IMR-90 (cell line): ENCODE data around the gene LEMD1. TPM values are rescaled to one million over a fixed set of nuclear protein-coding genes. Genes with fewer than 3 reads are reported as not detected.

Experiments
- ATAC-seq: fragments of 200-7000 bp; cut with Tn5 transposase; 2 replicates; pipeline ENCODE4 v1.9.1; 2020; ENCODE audit warnings: low read depth, mild to moderate bottlenecking, moderate library complexity
- BruUV-seq: library from RNA; stranded (reverse); fragments of 400-500 nt; replicated peaks from 2 replicates; lab custom pipeline; 2021; lab: Mats Ljungman, UMichigan
- CTCF ChIA-PET: fragments of 300-600 bp; formaldehyde crosslinking; extraction: SDS; loops from one replicate; lab custom pipeline; 2021; ENCODE audit warnings: antibody characterized with exemption; lab: Yijun Ruan, JAX
- POLR2A ChIA-PET: fragments of 300-600 bp; sonication (Branson Sonifier 250); formaldehyde crosslinking; loops from one replicate; lab custom pipeline; 2022; ENCODE audit warnings: antibody characterized with exemption; ENCODE audit not compliant: unreplicated experiment; lab: Charles Lee
- DNase-seq: peaks from one replicate; pipeline ENCODE4 v3.0.0; 2013
- H2AFZ ChIP-seq: replicated peaks from 2 replicates; pipeline ENCODE3; 2013; ENCODE audit warnings: low read length, mild to moderate bottlenecking; ENCODE audit not compliant: poor library complexity
- H2AK5ac ChIP-seq: 2 replicates; pipeline ENCODE4 v1.6.1; 2013; ENCODE audit warnings: low read depth, low read length, inconsistent platforms
- H2AK9ac ChIP-seq: replicated peaks from 2 replicates; pipeline ENCODE3; 2013; ENCODE audit warnings: mild to moderate bottlenecking, low read depth, low read length, moderate library complexity; ENCODE audit not compliant: poor library complexity
- H2BK120ac ChIP-seq: 2 replicates; pipeline ENCODE4 v1.6.1; 2013; ENCODE audit warnings: low read depth, low read length, inconsistent platforms
- H2BK15ac ChIP-seq: 3 replicates; pipeline ENCODE4 v1.6.1; 2013; ENCODE audit warnings: low read depth, low read length, inconsistent platforms
- H2BK20ac ChIP-seq: 2 replicates; pipeline ENCODE4 v1.6.1; 2013; ENCODE audit warnings: low read depth, mild to moderate bottlenecking, inconsistent platforms, low read length, moderate library complexity
- H2BK5ac ChIP-seq: 2 replicates; pipeline ENCODE4 v1.6.1; 2013; ENCODE audit warnings: mild to moderate bottlenecking, low read depth, low read length, inconsistent platforms; ENCODE audit not compliant: poor library complexity, severe bottlenecking
- H3K14ac ChIP-seq: replicated peaks from 2 replicates; pipeline ENCODE4 v1.6.1; 2013; ENCODE audit warnings: low read depth, low read length, inconsistent platforms
- H3K18ac ChIP-seq: 2 replicates; pipeline ENCODE4 v1.6.1; 2013; ENCODE audit warnings: low read depth, low read length, control low read depth
- H3K23ac ChIP-seq: 2 replicates; pipeline ENCODE4 v1.6.1; 2013; ENCODE audit warnings: low read depth, low read length, inconsistent platforms
- H3K27ac ChIP-seq: 2 replicates; pipeline ENCODE4 v1.5.1; 2013; ENCODE audit warnings: mild to moderate bottlenecking, control low read depth, low read length; ENCODE audit not compliant: insufficient read depth
- H3K27me3 ChIP-seq: 2 replicates; pipeline ENCODE4 v1.6.1; 2013; ENCODE audit warnings: low read length; ENCODE audit not compliant: control insufficient read depth, insufficient read depth
- H3K36me3 ChIP-seq: 2 replicates; pipeline ENCODE4 v1.6.1; 2013; ENCODE audit warnings: low read length, mixed read lengths; ENCODE audit not compliant: control insufficient read depth, insufficient read depth
- H3K4ac ChIP-seq: 2 replicates; pipeline ENCODE4 v1.6.1; 2013; ENCODE audit warnings: low read depth, low read length, inconsistent platforms
- H3K4me1 ChIP-seq: 2 replicates; pipeline ENCODE4 v1.6.1; 2013; ENCODE audit warnings: low read length, mixed read lengths; ENCODE audit not compliant: control insufficient read depth, insufficient read depth
- H3K4me2 ChIP-seq: 2 replicates; pipeline ENCODE4 v1.6.1; 2013; ENCODE audit warnings: low read depth, mild to moderate bottlenecking, control low read depth, low read length, moderate library complexity
- H3K4me3 ChIP-seq: 2 replicates; pipeline ENCODE4 v1.5.1; 2013; ENCODE audit warnings: low read depth, mild to moderate bottlenecking, control low read depth, low read length, moderate library complexity; ENCODE audit not compliant: insufficient read depth
- H3K56ac ChIP-seq: 2 replicates; pipeline ENCODE4 v1.6.1; 2013; ENCODE audit warnings: low read length, inconsistent platforms; ENCODE audit not compliant: insufficient read depth; ENCODE audit errors: extremely low read depth
- H3K79me1 ChIP-seq, 2 experiments: 2 replicates each; pipeline ENCODE4 v1.6.1; 2013; ENCODE audit warnings: low read length in 2 of 2, inconsistent platforms in 1 of 2, low read depth in 1 of 2
- H3K9ac ChIP-seq: 2 replicates; pipeline ENCODE4 v1.6.1; 2013; ENCODE audit warnings: low read depth, low read length, control low read depth
- H3K9me1 ChIP-seq: 2 replicates; pipeline ENCODE4 v1.6.1; 2013; ENCODE audit warnings: low read length, inconsistent platforms; ENCODE audit not compliant: insufficient read depth
- H3K9me3 ChIP-seq: 2 replicates; pipeline ENCODE4 v1.6.1; 2013; ENCODE audit warnings: low read length; ENCODE audit not compliant: control insufficient read depth, insufficient read depth
- H4K20me1 ChIP-seq: 2 replicates; pipeline ENCODE4 v1.6.1; 2013; ENCODE audit warnings: low read length, inconsistent platforms; ENCODE audit not compliant: insufficient read depth
- H4K5ac ChIP-seq: 2 replicates; pipeline ENCODE4 v1.6.1; 2013; ENCODE audit warnings: mild to moderate bottlenecking, low read depth, low read length, control low read depth
- H4K8ac ChIP-seq, 2 experiments: 2 replicates each; pipeline ENCODE4 v1.6.1; 2013; ENCODE audit warnings: low read depth in 2 of 2, low read length in 2 of 2, control low read depth in 1 of 2, inconsistent platforms in 1 of 2
- H4K91ac ChIP-seq: 2 replicates; pipeline ENCODE4 v1.6.1; 2013; ENCODE audit warnings: low read depth, low read length, inconsistent platforms; ENCODE audit not compliant: insufficient read depth
- BHLHE40 ChIP-seq: fragments of 150-350 bp; IDR thresholded peaks from 2 replicates; pipeline ENCODE4 v1.6.1; 2016; ENCODE audit warnings: mild to moderate bottlenecking, low read depth, low read length
- CHD1 ChIP-seq: IDR thresholded peaks from 2 replicates; pipeline ENCODE4 v1.6.1; 2012; ENCODE audit warnings: low read depth, low read length, improper control_type of control experiment
- MAZ ChIP-seq: IDR thresholded peaks from 2 replicates; pipeline ENCODE4 v1.6.1; 2012; ENCODE audit warnings: low read depth, mild to moderate bottlenecking, low read length, improper control_type of control experiment, moderate library complexity, borderline replicate concordance
- MXI1 ChIP-seq: IDR thresholded peaks from 2 replicates; pipeline ENCODE4 v1.6.1; 2012; ENCODE audit warnings: low read depth, mild to moderate bottlenecking, low read length, moderate library complexity, borderline replicate concordance
- RFX5 ChIP-seq: IDR thresholded peaks from 2 replicates; pipeline ENCODE4 v1.8.0; 2012; ENCODE audit warnings: low read depth, mild to moderate bottlenecking, low read length, moderate library complexity
- WGBS, 2 experiments: methylation state at CpG; one replicate each; pipeline versions ENCODE4 v1.1.5 to v1.1.7; 2013; ENCODE audit warnings: missing lambda C conversion rate in 2 of 2; ENCODE audit not compliant: insufficient read length in 1 of 2; ENCODE audit errors: extremely low coverage in 2 of 2; 5-methylcytosine and 5-hydroxymethylcytosine counted together
- dilution Hi-C: fragments of 300-500 bp; cut with HindIII; formaldehyde crosslinking; loops from one replicate; pipeline ENCODE4 v1.14.3; 2018; ENCODE audit warnings: low sequenced_read_pairs; ENCODE audit not compliant: unreplicated experiment
- in situ Hi-C: fragments of 300-500 bp; cut with MboI; formaldehyde crosslinking; loops from 3 replicates; pipeline ENCODE4 v1.14.3; 2019; ENCODE audit warnings: low sequenced_read_pairs, inconsistent platforms, mixed read lengths
- intact Hi-C: fragments of 100-400 bp; cut with micrococcal nuclease; formaldehyde crosslinking; loops from 2 replicates; pipeline ENCODE4 v1.10.0; 2022
- polyA plus RNA-seq, 3 experiments: library from polyadenylated mRNA; depleted of rRNA; stranded (reverse); fragments of >200 nt; gene quantifications; 2 replicates each; pipeline ENCODE4 v1.2.3, GENCODE V29; 2012; ENCODE audit warnings: low replicate concordance in 1 of 3
- total RNA-seq: library from RNA; depleted of rRNA; stranded (reverse); fragments of >200 nt; gene quantifications from 2 replicates; pipeline ENCODE4 v1.2.3, GENCODE V29; 2012
- TF ChIP-seq, protein P1 (sequence below): conservative IDR thresholded peaks from 2 replicates; pipeline ENCODE4 v1.5.1; 2012; ENCODE audit warnings: mild to moderate bottlenecking, low read depth, low read length, improper control_type of control experiment

LEMD1 gene
- total and polyA plus RNA-seq, 2 of the 4 experiments (the other 2 are of a cell fraction) = not detected

DNA sequence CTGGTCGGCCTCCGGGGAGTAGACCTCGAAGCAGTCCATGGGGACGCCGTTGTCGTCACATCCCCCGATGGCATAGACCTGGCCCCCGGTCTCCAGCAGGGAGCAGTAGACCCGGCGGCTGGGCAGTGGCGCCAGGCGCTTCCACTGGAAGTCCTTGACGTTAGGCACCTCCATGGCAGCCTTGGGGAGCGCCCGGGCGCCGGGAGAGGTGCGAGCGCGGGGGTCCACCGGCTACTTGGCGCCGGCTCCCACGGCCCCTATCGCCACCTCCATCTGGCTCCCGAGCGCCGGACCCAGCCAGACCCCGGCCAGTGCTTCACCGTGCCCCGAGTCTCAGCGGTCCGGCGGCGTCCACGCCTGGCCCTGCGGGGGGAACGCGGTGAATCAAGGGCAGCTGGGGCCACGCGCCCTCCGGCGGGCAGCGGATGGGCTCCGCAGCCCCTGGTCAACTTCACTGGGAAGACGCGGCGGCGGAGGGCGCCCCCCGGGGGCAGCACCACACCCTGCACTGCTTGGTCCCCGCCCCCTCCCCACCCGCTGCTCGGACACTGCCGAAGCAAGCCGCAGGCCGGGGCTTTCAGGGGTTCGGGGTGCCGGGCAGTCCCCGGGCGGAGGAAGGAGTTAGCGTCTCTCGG lies 78.3 kb downstream of the LEMD1 start:
- no peaks in the 10 kb centered on the region for H3K4me1 ChIP-seq
- no peak overlapping the region for H3K4me3 ChIP-seq
- no peak overlapping the region for H3K9ac ChIP-seq
- no peak overlapping the region for H2BK5ac ChIP-seq
- POLR2A ChIA-PET = no interaction called here
- no peaks in the 10 kb centered on the region for H3K36me3 ChIP-seq
- H3K56ac ChIP-seq = no peak overlapping the region
- peak overlapping the region; percentile 43 for H2AFZ ChIP-seq
- H2AK9ac ChIP-seq = no peak overlapping the region
- no peak overlapping the region for H2AK5ac ChIP-seq
- no peak overlapping the region for H4K91ac ChIP-seq
- no peak overlapping the region for H4K5ac ChIP-seq
- WGBS, 2 experiments = 1% methylated on average over 22 of the region's 63 CpGs; no CpG with 5 or more reads in 1 of the 2 experiments
- no TSS peak for BruUV-seq
- no peaks in the 10 kb centered on the region for H3K9me1 ChIP-seq
- in situ Hi-C loops (no loop called here), dilution Hi-C loops (no loop called here), intact Hi-C loops (no loop called here)
- no peak overlapping the region for H3K4ac ChIP-seq
- no peak overlapping the region for H3K27ac ChIP-seq
- H3K27me3 ChIP-seq = peaks cover 83% of the 10 kb centered on the region
- no peak overlapping the region for H3K23ac ChIP-seq
- CTCF ChIA-PET = no interaction called here
- H3K4me2 ChIP-seq = no peak overlapping the region; the same call in 1 of the 2 replicates
- peak; percentile 42 for ATAC-seq
- H3K14ac ChIP-seq = no peak overlapping the region
- no peak overlapping the region for H4K8ac ChIP-seq
- no peaks in the 10 kb centered on the region for H3K79me1 ChIP-seq
- no peak for TF ChIP-seq MXI1
- TF ChIP-seq, protein P1, sequence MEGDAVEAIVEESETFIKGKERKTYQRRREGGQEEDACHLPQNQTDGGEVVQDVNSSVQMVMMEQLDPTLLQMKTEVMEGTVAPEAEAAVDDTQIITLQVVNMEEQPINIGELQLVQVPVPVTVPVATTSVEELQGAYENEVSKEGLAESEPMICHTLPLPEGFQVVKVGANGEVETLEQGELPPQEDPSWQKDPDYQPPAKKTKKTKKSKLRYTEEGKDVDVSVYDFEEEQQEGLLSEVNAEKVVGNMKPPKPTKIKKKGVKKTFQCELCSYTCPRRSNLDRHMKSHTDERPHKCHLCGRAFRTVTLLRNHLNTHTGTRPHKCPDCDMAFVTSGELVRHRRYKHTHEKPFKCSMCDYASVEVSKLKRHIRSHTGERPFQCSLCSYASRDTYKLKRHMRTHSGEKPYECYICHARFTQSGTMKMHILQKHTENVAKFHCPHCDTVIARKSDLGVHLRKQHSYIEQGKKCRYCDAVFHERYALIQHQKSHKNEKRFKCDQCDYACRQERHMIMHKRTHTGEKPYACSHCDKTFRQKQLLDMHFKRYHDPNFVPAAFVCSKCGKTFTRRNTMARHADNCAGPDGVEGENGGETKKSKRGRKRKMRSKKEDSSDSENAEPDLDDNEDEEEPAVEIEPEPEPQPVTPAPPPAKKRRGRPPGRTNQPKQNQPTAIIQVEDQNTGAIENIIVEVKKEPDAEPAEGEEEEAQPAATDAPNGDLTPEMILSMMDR = peak; percentile 27; the same call in 1 of the 2 replicates
- no peak for TF ChIP-seq CHD1
- no peak for TF ChIP-seq BHLHE40
- TF ChIP-seq MAZ = no peak
- TF ChIP-seq RFX5 = no peak
- H2BK15ac ChIP-seq = no peak overlapping the region
- no peak overlapping the region for H2BK120ac ChIP-seq
- H4K20me1 ChIP-seq = no peaks in the 10 kb centered on the region
- H2BK20ac ChIP-seq = no peak overlapping the region
- H3K9me3 ChIP-seq = no peaks in the 10 kb centered on the region; the same call in 1 of the 2 replicates
- no peak for DNase-seq
- H3K18ac ChIP-seq = no peak overlapping the region
